GM21529 (cell line): ENCODE data around the gene KCMF1.

Experiments
- ATAC-seq: cut with Tn5 transposase; IDR thresholded peaks from one replicate; pipeline ENCODE4 v1.9.1; 2021; ENCODE audit not compliant: unreplicated experiment

The KCMF1 gene

DNA sequence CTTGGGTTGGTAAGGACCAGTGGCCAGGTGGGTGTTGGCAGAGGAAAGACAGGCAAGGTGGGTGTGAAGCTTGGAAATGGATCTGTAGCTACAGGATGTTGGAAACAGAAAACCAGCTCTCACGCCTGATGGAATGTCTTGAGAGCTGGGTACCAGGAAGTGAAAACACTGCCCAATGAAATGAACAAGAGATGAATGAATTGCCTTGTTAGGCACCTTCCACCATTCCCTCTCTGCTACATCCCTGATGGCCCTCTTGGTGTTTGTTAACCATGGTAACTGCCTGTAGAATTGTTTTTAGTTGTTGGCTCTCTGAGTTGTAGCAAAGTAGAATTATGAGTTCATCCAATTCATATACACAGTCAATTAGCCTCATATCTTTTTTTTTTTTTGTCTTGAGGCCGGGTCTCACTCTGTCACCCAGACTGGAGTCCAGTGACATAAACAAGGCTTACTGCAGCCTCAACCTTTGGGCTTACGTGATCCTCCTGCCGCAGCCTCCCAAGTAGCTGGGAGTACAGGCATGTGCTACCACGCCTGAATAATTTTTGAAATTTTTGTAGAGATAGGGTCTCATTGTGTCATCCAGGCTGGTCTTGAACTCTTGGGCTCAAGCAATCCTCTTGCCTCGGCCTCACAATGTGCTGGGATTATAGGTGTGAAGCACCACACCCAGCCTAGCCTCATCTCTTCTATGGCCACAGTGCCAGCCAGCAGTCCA, 9.5 kb downstream of the KCMF1 start:
- ATAC-seq: no peak

- ATAC-seq: no peak
Measured at GRCh38 chr2:84986018-84986417, 15.1 kb downstream of the KCMF1 start.

DNA sequence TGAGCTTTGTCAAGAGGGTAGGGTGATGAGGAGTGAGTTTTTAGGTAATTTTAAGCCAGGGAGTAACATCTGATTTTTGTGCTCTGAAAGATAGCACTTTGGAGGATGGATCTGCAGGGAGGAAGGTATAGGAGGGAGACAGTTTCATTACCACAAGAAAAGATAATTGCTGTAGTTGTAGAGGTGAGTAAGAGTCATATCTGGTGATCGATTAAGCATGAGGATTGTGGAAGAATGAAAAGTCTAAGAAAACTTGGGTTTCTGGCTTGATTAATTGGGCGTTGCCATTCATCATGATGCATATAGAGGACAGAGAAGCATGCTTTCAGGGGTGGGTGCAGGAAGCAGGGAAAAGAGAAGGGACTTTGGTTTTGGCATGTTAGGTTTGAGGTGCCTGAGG, 18.5 kb downstream of the KCMF1 start:
- ATAC-seq: no peak

- no peak for ATAC-seq
Measured at GRCh38 chr2:84989927-84990326, 19.0 kb downstream of the KCMF1 start.

- ATAC-seq: no peak
Measured at GRCh38 chr2:84991404-84992160, 20.6 kb downstream of the KCMF1 start.

DNA sequence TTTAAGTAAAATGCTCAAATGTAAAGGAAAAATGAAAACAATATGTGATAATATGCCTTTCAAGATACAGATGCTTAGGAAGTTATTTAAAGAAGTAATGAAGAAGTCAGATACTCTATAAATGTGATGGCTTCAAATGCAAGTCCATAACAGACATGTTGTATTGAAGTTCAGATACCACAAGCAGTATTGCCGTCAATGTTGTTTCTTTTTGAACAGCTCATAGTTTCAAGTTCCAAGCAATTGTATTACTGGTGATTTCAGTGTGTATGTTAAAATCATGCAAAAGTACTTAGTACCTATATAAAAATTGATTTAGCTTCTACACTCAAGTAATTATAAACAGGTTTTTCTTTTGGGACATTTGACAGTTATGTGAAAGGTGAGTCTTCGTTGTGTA, 24.9 kb downstream of the KCMF1 start:
- ATAC-seq: no peak

DNA sequence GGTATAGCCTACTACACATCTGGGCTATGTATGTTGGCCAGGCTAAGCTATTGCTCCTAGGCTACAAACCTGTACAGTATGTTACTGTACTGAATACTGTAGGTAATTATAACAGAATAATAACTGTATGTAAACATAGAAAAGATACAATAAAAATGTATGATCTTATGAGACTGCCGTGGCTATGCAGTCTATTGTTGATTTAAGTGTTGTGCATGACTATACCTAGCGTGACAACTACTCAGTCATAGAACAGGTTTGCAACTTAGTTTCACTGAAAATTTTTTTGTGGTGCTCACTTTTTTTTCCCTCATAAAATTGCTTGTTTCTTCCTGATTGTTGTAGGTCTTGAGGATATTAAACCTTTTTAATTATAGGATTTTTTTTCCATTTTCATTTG, 25.9 kb downstream of the KCMF1 start:
- no peak for ATAC-seq

GRCh38 chr2:84999553-84999955, 28.6 kb downstream of the KCMF1 start:
- ATAC-seq: peak; percentile 56

DNA sequence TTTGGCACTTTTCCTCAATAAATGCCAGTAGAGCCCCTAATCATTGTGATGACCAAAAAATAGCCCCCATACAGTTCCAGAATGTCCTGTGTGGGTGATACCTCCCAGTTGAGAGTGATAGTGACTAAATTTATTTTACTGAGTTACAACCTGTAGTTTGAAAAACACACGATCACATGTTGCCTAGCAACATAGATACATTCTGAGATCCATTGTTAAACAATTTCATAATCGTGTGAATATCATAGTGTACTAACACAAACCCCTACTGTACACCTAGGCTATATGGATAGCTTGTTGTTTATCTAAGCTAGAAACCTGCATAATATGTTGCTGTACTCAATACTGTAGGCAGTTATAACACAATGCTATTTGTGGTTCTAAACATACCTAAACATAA, 30.6 kb downstream of the KCMF1 start:
- no peak for ATAC-seq

DNA sequence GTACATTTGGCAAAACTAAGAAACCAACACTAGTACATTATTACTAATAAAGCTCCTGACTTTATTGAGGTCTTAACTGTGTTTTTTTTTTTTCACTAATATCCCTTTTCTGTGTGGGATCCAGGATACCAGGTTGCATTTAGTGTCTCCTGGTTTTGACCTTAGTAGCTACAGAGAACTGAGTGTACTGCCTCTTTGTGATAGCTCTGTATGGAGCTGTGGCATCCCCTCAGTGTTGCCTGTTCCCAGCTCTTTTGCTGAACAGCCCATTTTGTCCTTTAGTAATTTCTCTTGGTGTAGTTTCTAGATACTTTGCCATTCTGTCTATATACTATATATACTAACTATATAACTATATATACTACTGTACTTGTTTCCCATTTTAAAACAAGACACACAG, 31.6 kb downstream of the KCMF1 start:
- no peak for ATAC-seq

GRCh38 chr2:85008252-85008651, 37.3 kb downstream of the KCMF1 start:
- no peak for ATAC-seq

- no peak for ATAC-seq
Measured at GRCh38 chr2:85009019-85009618, 38.2 kb downstream of the KCMF1 start.

DNA sequence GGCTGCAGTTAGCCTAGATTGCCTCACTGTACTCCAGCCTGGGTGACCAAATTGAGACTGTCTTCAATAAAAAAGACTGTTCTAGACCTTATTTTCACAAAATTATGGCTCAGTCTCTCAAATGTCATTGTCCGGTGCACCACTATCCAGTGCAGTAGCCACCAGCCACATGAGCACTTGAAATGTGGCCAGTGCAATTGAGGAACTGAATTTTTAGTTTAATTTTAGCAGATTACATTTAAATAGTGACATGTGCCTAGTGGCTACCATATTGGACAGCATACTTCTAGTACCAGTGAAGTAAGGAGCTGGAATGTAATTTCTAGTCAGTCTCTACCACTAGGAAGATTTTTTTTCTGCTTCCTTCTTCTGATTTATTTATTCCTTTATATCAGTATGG, 39.4 kb downstream of the KCMF1 start:
- no peak for ATAC-seq

GRCh38 chr2:85011098-85011497, 40.1 kb downstream of the KCMF1 start:
- no peak for ATAC-seq

GRCh38 chr2:85011747-85012146, 40.8 kb downstream of the KCMF1 start:
- ATAC-seq: no peak

GRCh38 chr2:85012431-85012830, 41.5 kb downstream of the KCMF1 start:
- no peak for ATAC-seq

DNA sequence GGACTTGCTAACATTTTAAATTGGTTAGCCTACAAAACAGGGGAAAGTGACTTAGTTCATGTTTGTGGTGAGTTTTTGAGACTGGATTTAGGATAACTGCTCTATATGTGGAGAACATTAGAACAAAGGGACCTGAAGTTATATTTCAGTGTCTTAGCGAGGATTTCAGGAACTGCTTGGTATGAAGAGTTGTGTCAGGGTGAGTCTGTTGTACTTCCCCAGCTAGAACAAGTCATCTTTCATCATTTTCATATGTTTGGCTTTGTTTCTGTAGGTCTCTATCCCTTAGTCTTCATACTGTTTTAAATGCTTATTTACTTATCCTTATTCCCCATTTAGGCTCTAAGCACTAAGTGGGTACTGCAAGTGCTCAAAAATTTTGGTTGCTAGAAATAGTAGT, 41.9 kb downstream of the KCMF1 start:
- ATAC-seq: no peak

DNA sequence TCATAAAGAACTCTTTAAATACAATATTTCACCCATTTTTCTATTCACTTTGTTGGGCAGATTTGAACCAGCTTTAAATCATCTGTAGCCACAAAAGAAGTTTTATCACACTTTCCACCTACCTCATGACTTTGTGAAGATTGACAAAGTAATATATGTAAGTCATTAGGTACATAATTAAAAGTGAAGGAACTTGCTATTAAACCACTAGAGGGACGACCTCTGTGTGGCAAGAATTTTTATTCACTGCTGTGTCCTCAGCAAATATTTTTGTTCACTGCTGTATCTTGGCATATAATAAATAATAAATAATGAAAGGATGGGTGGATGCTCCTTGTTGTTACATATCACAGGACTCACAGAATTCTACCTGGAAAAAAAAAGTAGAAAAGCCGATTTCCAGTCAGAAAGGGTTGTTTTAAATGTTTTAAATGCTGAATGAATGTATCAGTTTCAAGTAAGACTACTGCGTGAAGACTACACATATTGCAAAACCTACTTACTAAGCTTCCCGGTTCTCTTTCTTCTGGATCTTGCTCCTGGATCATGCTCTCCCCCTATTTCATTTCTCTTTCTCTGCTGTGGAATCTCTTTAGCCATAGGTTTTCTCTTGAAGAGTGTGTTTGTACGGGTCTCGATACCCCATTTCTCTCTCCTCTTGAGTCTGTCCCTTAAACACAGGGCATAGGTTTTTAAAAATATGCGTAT, 44.8 kb downstream of the KCMF1 start:
- ATAC-seq: no peak

DNA sequence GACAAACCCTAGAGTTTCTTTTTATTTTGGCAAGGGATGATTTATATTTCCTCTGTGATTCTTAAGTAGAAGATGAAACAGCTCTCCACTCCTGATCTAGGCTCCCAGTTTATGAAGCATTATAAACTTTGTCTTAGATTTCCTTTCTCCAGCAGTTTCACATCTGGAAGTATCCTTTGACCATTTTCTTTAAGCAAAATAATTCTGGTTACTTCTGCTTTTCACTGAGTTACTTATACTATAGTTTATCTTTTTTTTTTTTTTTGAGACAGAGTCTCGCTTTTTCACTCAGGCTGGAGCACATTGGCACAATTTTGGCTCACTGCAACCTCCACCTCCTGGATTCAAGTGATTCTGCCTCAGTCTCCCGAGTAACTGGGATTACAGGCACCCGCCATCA, 45.5 kb downstream of the KCMF1 start:
- no peak for ATAC-seq

DNA sequence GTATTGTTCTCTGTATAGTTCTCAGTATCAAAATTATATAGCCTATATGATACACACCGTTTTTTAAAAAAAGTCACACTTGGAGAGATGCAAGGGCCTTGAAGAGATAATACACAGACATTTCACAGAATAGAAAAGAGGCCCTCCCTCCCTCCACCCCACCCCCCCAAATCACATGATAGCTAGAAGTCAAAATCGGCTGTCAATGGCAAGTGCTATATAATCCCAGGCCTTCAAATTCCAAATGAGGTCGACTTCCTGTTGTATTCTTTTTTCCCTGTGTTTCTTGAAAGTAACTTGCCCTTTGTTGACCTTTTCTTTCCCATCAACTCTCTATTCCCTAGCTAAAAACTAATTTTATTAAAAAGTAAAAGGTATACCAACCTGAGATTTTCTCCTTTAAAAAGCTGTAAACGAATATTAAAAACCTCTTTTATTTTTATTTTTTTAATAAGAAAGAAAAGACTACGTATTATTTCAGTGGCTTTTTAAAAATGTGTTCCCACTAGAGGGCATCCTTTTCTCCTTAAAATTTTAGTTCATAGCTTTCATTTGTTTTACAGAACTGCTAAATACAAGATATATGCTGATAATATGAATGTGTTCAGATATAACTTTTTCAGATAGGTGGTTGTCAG, 46.6 kb downstream of the KCMF1 start:
- no peak for ATAC-seq

- no peak for ATAC-seq
Measured at GRCh38 chr2:85018049-85018447, 47.1 kb downstream of the KCMF1 start.
